NCI-H774 (cell line): ENCODE measurements around the gene CPN1.

Experiments used
- DNase-seq: peaks from one replicate; lab custom pipeline; 2025; lab: John Stamatoyannopoulos, UW

The CPN1 gene

GRCh38 chr10:100076750-100077149 lies 4.9 kb downstream of the CPN1 start:
- DNase-seq = no peak

GRCh38 chr10:100075426-100076220 lies 6.0 kb downstream of the CPN1 start:
- no peak for DNase-seq

GRCh38 chr10:100072514-100072913 lies 9.2 kb downstream of the CPN1 start:
- no peak for DNase-seq

- DNase-seq = no peak
Measured at GRCh38 chr10:100071529-100071928, 10.1 kb downstream of the CPN1 start.

GRCh38 chr10:100067466-100067865 lies 14.2 kb downstream of the CPN1 start:
- DNase-seq = no peak

GRCh38 chr10:100065084-100065660 lies 16.5 kb downstream of the CPN1 start:
- DNase-seq = no peak

GRCh38 chr10:100061401-100061800 lies 20.3 kb downstream of the CPN1 start:
- DNase-seq = no peak

GRCh38 chr10:100057948-100058347 lies 23.7 kb downstream of the CPN1 start:
- DNase-seq = no peak

GRCh38 chr10:100053686-100054460 lies 27.8 kb downstream of the CPN1 start:
- DNase-seq = no peak

- peak; percentile 18 for DNase-seq
Measured at GRCh38 chr10:100046021-100046486, 35.6 kb downstream of the CPN1 start.

- DNase-seq = no peak
Measured at GRCh38 chr10:100045592-100045991, 36.1 kb downstream of the CPN1 start.

GRCh38 chr10:100043796-100044195 lies 37.9 kb downstream of the CPN1 start:
- DNase-seq = no peak

GRCh38 chr10:100043344-100043743 lies 38.3 kb downstream of the CPN1 start:
- DNase-seq = no peak

- no peak for DNase-seq
Measured at GRCh38 chr10:100041306-100042002, 40.2 kb downstream of the CPN1 start.

- DNase-seq = no peak
Measured at GRCh38 chr10:100038561-100039071, 43.1 kb downstream of the CPN1 start.

GRCh38 chr10:100037758-100038315 lies 43.8 kb downstream of the CPN1 start:
- DNase-seq = no peak

GRCh38 chr10:100036850-100037249 lies 44.8 kb downstream of the CPN1 start:
- DNase-seq = no peak

- DNase-seq = no peak
Measured at GRCh38 chr10:100033766-100034418, 47.8 kb downstream of the CPN1 start.

- DNase-seq = no peak
Measured at GRCh38 chr10:100027416-100027815, 54.3 kb downstream of the CPN1 start.

GRCh38 chr10:100025576-100025975 lies 56.1 kb downstream of the CPN1 start:
- peak; percentile 20 for DNase-seq

GRCh38 chr10:100024748-100025147 lies 56.9 kb downstream of the CPN1 start:
- no peak for DNase-seq
